ENCODE measurements around the gene POLR2M.
A peak's percentile ranks its signal among the peaks of the same experiment; 100 is the strongest.

POLR2M gene

DNA sequence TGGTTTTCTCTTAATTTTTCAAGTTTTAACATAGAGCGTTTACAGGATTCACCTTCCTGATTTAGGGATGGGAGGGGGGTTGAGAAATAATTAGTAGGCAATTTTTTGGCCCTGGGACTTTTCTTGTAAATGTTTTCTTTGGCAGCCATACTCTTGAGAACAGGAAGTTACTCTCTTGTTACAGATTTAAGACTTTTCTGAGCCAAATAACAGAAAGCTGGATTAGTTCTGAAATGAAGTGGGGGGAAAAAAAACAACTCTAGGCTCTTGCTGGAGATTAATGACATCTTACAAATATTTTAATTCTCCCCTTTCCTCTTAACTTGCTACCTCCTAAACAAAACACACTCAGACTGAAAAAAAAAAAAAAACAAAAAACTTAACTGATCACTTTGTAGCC is 13.8 kb upstream of the POLR2M start:
- DNase-seq = no peak

DNA sequence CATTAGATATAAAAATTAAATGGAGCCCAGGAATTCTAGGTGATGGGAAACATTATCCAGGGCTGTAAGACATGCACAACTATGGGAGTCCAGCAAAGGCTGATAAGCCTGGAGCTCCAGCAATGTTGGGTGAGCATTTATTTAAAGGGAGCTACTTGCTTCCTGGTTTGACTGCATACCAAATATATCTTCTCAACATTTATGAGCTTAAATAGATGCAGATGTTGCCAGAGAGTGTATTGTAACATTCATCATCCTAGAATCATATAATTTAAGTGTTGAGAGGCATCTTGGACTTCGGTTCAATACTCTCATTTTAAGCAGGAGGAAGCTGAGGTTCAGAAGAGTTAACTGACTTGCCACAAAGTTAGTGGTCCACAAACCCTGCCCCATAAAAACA is 12.2 kb upstream of the POLR2M start:
- DNase-seq = no peak

DNA sequence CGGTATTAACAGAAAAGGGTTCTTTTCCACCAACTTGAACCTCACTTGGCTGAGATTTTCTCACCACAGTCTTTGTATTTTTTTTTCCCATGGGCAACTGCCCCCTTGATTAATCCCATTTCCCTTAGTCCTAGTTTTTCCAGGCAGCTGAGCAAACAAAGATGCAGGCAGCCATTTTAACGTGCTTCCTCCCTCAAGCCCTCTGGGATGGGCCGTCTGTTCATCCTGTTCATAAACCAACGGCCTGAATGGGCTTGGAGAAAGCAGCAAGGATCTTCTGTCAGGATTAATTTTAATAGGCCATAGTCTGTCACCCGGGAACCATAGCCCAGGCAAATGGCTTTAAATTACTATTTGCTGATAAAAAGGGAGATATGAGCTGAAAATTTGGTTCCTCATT is 10.4 kb upstream of the POLR2M start:
- DNase-seq = no peak

DNA sequence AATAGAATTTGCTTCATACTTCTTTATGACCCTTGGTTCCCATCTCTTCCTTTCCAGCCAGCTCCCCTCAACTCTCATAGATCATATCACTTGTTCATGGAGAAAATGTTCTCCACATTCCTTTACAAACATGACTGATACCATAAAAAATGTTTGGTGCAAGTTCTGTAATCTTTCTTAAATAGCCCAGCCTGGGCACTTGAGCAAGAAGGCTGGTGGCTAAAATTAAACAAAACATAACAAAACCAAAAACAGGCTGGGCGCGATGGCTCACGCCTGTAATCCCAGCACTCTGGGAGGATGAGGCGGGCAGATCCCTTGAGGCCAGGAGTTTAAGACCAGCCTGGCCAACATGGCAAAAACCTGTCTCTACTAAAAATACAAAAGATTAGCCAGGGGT is 8.9 kb upstream of the POLR2M start:
- DNase-seq = no peak

DNA sequence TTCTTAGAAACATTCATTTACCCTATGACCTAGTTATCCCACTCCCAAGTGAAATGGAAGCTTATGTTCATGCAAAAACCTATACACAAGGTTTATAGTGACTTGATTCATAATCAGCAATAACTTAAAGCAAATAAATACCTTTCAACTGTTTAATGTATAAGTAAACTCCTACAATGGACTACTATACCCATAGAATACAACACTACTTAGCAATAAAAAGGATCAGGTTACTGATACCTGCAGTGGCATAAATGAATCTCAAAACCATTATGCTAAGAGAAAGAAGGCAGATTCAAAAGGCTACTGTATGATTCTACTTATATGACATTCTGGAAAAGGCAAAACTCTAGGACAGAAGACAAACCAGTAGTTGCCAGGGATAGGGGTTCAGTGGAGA is 8.3 kb upstream of the POLR2M start:
- no peak for DNase-seq

DNA sequence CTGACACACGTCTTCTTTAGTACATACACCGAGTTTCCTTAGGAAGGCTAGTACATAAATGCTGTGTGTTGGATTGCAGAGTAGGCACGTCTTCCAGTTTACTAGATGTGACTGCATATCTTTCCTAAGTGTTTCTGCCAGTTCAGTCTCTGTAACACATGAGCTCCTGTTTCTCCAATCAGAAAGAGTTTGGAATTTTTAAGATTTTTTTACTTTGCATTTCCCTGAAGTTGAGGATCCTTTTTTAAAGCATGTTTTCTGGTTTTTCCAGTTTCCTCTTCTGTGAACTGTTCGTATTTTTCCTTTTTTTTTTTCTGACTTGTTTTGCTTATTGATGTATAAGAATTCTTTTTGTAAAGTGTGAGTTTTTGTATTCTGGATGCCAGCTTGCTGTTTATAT is 7.5 kb upstream of the POLR2M start:
- DNase-seq = no peak

DNA sequence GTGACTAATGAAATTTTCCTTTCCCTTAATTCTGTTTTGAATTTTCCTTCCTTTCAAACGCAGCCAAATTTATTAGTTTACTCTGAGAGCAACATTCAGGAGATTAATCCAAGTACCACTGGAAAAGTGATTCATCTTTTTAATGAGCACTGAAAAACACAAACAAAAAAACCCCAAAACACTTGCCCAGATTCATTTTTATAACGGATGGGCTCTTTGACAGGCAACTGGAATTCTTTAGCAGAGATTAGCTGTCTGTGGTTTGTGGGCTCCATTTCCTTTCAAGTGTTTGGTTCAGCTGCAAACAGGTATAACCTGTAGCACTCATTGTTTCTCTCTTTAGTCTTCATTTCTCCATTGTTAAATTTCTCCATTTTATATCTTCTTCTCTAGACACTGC is 3.1 kb upstream of the POLR2M start:
- DNase-seq = peak; percentile 39

DNA sequence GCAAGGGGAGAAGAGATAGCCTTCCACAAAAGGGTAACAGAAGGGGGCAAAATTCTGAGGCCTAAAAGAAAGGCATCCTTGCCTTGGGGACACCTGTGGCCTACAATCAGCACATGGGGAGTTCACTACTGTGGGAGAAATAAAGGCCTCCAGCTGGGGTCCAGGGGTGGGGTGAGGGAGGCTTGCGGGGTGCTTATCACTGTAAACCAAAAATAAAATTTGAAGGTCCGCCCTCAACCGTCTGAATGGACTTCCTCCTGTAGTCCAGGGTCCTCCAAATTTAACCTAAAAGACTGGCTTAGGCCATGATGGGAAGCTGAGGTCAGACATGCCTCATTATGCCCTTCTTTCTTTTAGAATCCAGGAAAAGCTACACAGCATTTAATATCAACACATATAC is 2.1 kb upstream of the POLR2M start:
- DNase-seq = no peak

DNA sequence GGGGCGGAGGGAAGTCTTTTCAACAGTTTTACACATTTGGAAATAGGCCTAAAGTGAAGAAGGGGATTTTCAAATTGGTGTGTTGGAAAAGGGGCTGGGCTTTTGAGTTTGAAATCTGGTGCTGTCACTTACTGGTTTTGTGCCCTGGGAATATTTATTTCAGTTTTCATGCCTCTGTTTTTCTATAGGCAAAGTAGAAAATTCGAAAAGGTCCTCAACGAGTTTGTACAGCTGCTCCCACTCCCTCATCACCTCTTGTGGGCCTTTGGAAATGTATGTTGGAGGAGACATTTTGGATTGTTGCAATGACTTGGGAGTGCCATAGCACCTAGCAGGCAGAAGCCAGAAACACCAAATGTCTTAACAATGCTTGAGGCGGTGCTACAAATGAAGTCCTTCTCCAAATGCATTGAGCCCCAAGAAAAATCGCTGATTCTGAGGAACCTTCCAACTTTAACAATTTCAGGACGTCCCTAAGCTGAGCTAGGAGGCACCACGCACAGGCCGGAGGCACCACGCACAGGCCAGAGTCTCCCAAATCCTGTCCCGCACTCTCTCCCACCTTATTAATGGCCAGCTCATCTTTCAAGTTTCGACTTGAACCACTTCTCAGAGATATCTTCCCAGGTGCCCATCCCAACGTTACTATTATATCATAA is 639 bp upstream of the POLR2M start:
- no peak for DNase-seq

DNA sequence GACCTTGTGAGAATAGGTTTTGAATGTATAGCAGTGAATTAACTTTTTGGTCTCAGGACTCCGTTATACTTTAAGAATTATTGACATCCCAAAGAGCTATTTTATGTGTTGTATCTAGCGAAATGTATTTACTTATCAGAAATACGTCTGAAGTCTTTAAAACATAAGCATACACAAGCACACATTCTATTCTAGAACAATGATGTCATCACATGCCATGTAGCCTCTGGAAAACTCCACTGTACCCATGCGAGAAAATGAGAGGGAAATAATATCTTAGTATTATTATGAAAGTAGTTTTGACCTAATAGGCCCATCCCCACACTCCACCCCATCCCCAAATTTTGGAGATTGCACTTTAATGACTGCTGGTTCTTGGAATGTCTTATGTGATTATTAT is 1.5 kb downstream of the POLR2M start:
- no peak for DNase-seq

DNA sequence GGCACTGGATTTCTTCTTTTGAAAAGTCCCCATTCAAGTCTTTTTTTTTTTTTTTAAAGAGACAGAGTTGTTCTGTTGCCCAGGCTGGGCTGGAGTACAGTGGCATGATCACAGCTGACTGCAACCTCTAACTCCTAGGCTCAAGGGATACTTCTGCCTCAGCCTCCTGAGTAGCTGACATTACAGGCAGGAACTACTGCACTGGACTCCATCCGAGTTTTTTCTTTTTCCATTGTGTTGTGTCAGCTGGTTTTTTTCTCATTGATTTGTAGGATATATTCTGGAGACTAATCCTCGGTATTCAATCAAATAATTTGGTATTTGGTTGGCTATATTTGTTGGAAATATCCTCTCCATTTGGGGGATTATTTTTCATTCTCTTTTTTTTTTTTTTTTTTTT is 11.8 kb downstream of the POLR2M start:
- no peak for DNase-seq

DNA sequence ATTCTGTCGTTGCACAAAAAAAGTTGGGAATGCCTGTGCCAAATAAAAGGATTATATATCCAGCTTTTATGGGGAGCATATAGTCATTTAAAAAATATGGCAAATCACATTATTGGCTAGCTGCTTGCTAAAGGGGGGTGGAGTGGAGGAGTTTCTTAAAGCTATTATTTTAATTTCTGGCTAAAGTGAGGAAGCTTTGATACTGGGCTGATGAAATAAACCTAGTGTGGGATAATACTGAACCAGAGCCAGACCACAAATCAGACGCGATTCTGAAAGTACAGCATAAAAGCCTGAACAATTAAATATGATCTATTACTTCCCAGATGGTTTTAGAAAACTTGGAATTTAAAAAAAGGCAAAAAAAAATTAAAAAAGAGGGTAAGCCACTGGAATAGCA is 14.4 kb downstream of the POLR2M start:
- DNase-seq = no peak

DNA sequence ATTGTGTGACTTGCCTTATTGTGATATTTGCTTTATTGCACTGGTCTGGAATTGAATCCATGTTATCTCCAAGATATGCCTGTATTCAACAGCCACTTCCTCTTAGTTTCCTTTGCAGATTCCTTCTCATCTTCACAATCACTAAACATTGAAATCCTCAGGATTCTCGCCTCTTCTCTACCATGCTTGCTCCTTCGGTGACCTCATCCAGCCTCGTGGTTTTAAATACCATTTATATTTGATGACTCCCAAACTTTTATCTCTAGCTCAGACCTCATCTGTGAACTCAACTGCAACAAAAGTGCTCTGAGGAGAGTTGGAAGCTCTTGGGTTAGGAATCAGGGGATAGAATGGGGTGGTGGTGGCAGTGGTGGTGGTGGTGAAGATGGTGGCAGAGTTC is 19.9 kb downstream of the POLR2M start:
- no peak for DNase-seq

DNA sequence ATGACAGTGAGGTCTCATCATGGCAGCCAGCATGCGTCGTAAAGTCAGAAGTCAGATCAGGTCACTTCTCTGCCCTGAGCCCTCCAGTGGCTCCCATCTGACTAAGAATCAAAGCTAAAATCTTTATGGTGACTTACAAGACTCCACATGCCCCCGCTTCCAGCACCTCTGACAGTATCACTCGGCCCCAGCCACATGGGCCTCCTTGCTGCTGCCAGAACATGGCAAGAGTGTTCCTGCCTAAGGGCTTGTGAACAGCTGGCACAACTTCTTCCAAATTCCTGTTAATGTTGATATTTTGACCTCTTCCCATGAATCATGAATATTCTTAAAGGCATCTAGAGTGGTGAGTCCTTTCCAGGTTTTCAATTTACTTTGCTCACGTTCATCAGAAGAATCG is 20.5 kb downstream of the POLR2M start:
- DNase-seq = no peak

DNA sequence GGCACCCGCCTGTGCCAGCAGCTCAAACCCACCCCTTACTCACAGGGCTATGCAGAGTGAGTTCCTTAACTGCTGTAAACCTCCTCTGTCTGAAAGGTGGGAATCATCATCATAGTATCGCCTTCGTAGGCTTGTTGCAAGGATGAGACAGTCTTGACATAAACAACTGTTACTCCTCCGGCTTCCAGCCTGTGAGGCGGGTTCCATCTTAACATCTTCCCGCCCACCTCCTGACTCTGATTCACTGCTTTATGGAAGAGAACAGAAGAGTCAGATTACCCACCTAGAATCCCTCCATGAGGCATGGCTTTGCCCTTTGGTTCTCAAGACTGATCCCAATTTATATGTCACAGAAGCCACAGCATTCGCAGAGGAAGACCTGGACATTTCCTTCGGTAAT is 21.9 kb downstream of the POLR2M start:
- no peak for DNase-seq

DNA sequence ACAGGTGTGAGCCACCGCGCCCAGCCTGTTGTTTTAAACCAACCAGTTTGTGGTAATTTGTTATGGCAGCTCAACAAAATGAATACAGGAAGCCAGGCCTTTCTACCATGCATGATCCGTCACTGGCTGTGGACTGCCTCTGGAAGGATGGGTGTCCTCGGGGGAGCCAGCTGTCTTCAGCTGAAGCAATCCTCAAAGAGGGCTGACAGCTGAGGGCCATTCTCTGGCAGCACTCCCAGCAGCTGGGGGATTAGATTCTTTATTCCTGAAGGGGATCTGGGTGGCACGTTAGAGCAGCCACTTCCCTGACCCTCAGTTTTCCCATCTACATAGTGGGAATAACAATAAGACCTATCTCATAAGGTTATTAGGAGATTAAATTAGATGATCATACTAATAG is 24.4 kb downstream of the POLR2M start:
- no peak for DNase-seq

DNA sequence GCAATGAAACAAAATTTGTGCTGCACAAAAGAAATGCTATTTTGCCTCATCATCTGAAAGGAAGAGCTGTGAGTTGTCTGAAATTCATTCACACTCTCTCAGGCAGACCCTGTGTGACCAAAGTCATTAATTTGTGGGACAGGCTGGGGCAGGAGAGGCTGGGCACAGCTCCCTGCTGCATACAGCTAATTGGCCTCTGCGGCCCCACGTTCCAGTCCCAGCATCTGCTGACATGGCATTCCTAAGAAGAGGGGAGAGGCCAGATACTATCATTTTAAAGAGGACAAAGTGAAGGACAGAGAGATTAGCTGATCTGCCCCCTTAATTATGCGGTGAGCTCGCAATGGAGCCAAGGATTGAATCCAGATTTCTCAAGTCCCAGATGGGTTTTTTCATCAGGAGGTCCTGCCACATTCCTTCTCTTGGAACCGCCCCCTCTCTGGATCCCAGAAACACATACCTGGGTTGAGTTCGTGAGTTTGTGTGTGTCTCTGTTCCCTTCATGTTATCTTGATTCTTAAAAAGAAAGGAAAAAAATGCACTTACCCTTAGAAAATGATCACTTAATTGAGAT is 25.1 kb downstream of the POLR2M start:
- no peak for DNase-seq

DNA sequence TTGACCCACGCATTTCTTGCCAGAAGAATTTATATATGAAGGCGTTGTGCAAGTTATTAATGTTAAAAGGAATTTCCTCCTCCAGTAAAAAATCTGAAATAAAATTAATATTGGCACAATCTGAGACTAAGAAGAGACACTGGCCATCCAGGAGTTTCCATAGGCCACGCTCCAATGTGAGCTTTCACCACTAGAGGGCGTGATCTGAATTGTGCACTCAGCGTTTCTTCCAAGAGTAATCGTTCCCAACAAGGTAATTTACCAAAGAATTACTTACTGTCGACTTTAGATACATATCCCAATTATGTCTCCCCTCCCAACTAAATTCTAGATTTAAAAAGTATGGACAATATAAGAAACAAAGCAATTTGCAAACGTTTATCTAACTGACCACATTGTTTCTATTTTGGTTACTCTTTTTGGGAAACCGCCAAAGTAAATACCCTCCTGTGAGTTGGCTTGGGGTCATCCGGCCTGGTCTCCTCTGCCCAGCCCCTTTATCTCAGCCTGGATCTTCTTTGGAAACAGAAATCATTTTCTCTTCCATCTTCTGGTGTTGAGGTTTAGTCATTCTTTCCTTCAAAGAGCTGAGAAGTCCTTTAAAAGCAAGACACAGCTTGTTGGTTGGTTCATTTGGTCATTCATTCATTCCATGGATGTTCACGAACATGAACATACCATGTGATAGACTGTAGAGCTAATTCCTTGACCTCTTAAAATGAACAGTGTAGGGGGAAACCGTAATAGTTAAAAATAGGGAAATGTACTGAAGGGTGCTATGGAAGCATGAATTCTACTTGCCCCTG is 26.2 kb downstream of the POLR2M start:
- DNase-seq = peak; percentile 63

DNA sequence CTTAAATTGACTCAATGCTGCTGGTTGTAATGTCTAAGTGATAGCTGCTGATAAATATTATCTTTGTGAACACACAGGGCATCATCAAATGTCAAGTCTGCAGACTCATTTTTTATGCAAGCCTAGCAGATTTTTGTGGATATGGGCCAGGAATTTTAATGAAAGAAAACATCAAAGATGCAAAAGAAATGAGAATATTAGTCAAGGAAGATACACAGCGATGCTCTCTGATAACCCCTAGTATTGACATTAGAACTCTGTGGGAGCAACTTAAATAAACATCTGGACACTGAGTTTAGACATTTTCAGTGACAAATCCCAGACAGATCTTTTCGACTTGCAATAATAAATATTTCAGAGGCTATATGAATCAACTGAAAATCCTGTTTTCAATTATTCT is 28.3 kb downstream of the POLR2M start:
- no peak for DNase-seq

DNA sequence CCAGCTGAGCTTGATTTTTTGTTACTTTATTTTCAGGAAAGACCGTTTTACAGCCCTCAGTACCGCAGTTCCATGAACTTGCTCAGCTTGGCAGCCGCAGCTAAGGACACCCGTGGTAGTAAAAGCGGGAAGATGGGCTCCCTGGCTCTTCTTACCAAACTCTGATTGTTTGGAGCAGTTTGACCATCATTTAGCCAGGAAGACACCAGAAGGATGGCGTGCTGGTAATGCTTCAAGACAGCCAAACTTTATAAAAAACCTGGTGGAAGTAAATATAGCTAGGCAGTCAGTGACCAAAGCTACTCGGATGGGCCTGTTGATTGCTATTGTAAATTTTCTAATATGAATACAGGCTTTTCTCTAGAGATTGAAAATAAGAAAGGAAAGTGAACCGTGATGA is 28.9 kb downstream of the POLR2M start:
- no peak for DNase-seq

DNA sequence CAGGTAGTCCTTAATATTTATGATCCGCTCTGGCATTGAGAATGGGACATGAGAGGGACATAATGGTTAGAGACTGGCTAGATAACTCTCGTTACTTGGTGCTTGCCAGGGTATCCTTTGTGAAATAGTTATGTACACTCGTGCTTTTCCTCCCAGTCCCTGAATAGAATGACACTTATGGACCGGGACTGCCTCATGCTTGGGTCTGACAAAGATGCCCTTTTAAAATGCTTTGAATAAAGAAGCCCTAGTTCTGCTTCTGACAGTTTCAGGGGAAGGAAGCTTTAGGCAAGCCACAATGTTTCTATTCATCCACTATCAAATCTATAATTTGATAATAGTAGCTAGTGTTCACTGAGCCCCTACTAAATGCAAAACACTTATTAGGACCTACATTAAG is 29.4 kb downstream of the POLR2M start:
- no peak for DNase-seq

DNA sequence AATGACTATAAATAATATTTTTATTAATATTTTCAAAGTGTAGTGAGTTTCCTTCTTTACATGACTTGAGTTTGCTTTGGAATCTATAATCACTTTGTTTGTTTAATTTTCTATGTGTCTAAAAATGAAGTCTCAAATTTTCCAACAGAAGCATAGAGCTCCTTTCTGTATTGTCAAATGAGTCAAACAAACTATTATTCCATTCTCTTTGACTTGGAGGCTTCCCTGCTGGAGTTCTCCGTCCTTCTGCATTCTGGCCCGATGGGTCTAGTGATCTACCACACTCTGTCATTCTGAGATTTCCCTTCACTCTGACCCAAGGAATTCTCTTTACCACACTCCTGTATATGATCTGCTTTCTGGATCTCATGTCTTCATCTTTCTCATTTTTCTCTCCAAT is 30.1 kb downstream of the POLR2M start:
- DNase-seq = no peak

DNA sequence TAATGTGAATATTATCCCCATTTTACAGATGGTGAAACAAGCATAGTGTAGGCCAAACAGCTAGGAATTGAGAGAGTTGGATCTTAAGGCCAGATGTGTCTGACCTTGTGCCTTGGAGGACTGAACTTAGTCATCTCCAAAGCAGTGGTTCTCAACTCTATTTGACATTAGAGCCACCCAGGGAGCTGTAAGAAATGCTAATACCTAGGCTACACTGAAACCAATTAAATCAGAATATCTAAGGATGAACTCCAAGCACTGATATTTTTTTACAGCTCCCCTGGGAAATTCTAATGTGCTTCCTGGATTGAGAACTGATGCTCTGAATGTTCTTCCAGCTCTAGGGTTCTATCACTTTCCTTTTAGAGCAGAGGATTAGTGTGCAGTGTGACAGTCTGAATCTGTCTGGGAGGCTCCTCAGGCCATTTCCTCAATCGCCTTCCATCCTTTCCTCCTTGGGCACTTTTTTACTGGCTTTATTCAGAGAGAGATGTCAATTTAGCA is 32.3 kb downstream of the POLR2M start:
- DNase-seq = no peak

DNA sequence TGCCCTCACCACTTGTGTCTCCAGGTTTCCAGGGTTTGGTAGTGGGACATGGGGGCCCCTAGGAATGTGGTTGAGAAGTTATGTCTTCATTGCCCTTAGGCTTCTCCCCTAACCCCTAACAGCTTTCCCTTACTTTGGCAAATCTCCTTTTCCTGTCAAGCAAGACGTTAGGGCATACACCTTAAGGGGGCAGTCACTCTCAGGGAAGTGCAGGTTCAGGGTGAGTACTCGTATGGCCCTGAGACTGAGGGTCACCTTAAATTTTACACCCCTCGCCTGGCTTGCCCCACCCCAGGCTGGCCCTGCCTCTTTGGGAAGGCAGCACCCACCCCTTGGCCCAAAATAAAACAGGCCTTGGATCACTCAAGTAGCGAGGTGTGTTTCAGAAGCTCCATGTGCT is 33.5 kb downstream of the POLR2M start:
- no peak for DNase-seq
